GM19238 (cell line): ENCODE results near the gene NIPSNAP3A.

Experiments used
- DNase-seq: peaks from one replicate; pipeline ENCODE4 v3.0.0; 2011; ENCODE audit warnings: low spot score; ENCODE audit not compliant: insufficient read length

NIPSNAP3A gene

GRCh38 chr9:104774831-104775573 is 27.5 kb downstream of the NIPSNAP3A start:
- no peak for DNase-seq

DNA sequence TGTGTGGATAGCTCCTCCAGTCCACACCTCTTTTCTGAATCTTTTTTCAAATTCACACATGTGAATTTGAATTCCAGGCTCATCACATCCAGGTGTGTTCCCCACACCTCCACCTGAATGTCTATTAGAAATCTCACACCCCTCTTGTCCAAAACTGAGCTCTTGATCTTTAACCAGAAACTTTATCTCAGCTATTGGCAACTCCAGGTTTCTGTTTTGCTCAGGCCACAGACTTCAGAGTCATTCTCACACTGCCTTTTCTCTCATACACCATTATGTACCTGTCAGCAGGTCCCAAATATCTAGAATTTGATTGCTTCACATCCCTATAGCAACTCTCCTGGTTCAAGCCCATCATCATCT is 28.1 kb downstream of the NIPSNAP3A start:
- DNase-seq = no peak

DNA sequence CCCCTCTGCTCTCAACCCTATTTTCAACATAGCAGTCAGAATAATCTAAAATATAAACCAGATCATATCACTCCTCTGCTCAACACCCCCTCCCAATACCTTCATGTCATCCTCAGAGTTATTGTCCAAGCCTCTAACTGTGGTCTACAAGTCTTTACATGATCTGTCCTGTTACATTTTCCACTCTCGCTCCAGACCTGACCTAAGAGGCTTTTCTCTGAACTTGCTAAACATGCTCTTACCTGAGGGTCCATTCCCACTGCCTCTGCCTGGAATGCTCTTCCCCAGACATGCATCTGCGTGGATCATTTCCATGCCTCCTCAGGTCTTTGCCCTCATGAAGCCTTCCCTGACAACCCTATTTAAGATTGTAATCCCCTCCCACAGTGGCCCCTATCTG is 28.5 kb downstream of the NIPSNAP3A start:
- DNase-seq = no peak

- no peak for DNase-seq
These were observed 29.3 kb downstream of the NIPSNAP3A start for GRCh38 chr9:104776797-104777196.

DNA sequence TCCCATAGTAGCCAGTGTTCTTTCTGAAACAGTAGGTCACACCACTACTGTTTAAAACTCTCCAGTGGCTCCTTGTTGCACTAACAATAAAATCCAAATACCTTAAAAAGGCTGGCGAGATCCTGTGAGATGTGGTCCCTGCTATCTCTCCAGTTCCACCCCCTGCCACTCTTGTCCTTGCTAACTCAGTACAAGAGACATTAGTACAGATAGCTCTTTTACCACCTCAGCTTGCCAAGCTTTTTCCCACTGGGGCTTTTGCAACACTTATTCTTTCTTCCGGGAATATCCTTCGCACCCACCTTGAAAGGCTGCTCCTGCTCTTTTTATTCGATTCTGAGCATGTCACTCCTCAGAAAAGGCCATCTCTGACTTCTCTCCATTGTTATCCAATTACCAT is 31.3 kb downstream of the NIPSNAP3A start:
- no peak for DNase-seq

GRCh38 chr9:104779334-104779733 is 31.9 kb downstream of the NIPSNAP3A start:
- DNase-seq = no peak

DNA sequence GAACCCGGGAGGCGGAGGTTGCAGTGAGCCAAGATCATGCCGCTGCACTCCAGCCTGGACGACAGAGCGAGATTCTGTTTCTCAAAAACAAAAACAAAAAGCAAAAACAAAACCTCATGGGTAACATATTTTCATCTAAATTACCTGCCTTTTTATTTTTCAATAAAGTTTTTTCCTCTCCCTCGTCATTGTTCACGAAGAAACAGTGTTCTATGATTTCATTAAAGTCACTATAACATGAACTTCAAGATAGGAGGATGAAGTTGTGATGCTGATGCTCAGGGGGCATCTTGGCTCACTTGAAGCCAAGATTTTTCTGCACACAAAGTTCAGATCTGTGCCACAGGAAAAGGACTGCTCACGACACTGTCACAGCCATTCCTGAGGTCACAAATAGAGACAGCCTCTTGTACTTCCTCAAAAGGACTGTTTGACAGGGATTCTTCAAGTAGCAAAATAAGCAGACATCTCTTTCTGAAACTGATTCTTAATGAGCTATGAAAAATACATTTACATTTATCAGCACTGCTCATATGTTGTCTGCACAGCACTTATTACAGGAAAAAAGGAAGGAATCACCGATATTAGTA is 32.6 kb downstream of the NIPSNAP3A start:
- DNase-seq = no peak

DNA sequence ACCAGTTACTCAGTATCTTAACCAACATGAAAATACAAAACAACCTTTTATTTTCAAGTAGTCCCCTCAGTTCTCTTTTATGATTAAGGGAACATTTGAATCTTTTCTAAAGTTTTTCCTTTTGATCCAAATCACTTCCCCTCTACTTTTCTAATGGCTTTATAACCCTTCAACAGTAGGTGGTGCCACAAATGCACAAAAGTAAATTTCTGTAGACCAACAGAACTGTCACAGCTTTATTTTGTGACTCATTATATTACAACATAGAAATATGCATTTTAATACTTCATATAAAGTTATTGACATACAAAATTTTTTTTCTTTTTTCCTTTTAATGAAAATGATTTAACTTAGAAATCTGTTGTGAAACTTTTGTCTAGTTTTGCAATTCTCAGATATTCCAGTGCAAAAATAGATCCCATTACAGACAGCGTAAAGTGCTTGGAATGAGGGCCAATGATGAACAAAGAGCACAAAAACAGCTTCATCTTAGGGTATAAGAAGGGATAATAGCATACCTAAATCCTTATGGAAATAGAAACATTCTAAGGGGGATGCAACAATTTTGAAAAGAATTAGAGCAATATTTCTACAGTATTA is 33.4 kb downstream of the NIPSNAP3A start:
- no peak for DNase-seq

GRCh38 chr9:104783588-104783987 is 36.1 kb downstream of the NIPSNAP3A start:
- DNase-seq = no peak

DNA sequence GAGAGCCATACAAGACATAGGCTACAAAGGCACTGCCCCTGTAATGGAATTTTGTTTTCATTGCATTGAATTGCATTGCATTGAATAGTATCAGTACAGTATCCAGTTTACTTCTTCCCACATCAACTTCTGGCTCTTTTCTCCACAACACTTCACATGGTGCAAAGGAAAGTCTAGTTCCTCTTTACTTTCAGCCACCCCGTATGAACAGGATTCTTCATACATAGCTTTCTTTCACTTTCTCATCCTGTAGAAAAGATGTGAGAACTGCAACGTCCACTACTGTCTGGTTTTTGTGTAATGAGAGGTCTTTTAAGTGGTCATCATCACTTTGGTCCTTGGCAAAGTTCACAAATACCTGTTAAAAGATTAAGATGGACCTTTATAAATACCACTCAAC is 36.6 kb downstream of the NIPSNAP3A start:
- DNase-seq = no peak

DNA sequence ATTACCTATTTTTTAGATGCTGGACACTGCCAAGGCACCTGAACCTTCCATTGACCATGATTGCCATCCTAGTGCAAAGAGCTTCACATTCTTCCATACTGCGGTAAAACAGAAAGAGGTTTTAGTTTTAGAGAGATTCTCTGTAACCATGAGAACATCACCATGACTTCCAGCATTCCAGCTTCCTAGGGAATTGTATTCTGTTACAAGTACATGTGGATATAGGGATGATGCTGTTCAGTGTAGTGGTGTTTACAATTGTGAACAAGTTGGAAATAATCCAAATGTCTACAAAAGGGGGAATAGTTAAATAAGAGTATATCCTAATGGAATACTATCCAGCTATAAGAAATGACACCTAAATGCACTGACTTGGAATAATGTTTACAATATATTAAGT is 38.8 kb downstream of the NIPSNAP3A start:
- DNase-seq = no peak

GRCh38 chr9:104787306-104788015 is 40.0 kb downstream of the NIPSNAP3A start:
- no peak for DNase-seq

DNA sequence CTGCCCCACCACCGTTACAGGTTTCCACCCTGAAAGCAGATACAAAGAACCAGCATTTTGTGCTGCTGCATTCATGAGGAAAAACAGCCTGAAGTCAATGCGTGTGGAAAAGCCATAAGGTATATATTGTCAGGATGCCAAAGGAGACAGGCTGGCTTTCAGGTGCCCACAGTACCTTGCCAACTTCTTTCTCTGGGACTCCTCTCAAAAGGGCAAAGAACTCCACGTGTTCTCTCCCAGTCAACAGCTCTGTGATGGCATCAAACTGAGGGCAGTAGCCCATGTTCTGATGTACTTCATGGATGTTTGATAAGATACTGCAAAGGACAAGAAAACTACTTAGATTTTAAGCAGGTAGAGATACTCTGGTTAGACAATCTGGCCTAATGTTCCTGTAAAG is 40.8 kb downstream of the NIPSNAP3A start:
- DNase-seq = no peak

GRCh38 chr9:104794070-104794469 is 46.6 kb downstream of the NIPSNAP3A start:
- no peak for DNase-seq

DNA sequence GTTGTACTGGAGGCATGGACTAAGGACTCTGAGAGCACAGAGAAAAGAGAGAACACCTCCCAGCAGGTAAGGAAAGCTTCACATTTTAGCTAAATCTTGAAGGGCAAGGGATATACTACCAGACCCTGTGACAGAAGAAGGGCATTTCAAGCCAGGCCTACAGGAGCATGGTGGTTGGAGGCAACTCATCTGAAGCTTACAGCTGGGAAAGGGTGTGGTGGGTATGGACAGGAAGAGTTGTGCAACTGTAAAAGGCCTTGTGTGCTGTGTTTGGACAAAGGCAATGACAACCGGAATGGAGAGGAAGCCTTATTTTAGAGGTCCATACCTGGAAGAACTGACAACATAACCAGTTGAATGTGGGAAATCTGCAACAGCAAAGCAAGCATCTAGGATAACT is 47.6 kb downstream of the NIPSNAP3A start:
- DNase-seq = no peak

GRCh38 chr9:104795857-104796256 is 48.4 kb downstream of the NIPSNAP3A start:
- no peak for DNase-seq

DNA sequence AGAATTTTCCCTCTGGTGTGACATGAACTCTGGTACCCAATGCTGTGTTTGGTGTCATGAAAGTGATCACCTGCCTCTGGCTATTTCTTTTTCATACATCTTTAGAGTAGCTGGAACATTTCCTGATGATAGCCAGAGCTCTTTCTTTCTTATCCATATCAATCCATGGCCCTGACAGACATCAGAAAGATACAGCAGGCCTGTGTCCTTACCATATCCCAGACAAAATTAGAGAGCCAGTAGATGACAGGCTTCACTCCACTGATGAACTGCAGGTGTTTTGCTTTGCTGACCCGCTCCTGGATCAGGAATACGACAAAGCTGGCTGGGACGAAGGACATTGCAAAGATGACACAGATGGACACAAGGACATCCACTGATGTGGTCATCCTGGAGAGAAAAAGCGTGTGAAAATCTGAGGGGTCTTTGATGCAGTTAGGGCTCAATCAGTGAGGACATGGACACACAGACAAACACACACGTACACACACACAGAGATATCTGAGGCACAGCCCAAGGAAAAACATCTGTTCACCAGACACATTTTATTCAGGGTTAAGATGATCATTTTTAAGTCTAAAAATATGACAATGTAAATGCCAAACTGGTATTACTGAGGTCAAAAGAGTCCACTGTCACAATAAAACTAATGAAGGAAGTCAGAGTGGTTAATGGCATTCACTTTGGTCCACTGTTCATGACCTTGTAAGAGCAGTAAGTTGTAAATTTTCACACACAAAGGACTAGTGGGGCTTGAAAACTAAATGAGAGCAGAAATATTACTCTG is 50.9 kb downstream of the NIPSNAP3A start:
- DNase-seq = no peak

DNA sequence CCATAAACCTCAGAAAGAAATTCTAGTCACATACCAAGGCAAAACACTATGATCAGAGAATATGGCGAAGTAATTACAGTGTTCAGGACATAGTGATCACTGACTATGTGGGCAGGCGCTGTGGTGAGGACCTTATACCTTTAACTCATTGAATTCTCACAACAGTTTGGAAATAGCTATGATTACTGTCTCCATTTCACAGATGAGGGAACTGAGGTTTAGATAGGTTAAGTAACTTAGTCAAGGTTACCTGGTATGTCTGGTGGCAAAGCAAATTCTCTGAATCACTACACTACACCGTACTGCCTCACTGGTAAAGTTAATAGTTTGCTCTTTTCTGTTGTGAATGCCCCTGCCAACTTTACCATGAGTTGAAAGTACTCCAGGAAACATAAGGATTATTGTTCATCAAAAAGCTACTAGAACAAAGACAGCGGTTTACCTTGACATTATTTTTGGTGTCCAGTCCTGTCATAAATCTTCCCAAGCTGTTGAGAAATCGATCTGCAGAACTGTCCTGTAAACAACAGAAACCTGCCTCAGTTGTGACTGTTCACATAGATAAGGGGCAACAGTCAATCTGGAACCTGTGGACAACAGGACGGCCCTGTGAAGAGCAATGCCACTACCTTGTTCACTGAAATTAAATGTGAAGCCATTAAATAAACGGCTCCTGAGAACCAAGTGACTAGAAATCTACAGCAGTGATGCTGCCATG is 52.7 kb downstream of the NIPSNAP3A start:
- DNase-seq = no peak

- DNase-seq = no peak
These were observed 54.6 kb downstream of the NIPSNAP3A start for GRCh38 chr9:104802110-104802509.

- DNase-seq = no peak
These were observed 55.4 kb downstream of the NIPSNAP3A start for GRCh38 chr9:104802906-104803305.

- DNase-seq = no peak
These were observed 58.0 kb downstream of the NIPSNAP3A start for GRCh38 chr9:104805441-104805840.
